ENCODE data around the gene ABO. TPM values are rescaled to one million over a fixed set of nuclear protein-coding genes. Genes with fewer than 3 reads are reported as not detected.

The ABO gene
- total RNA-seq, 2 donors from 2014 or later = 58.0 to 77.7 TPM

DNA sequence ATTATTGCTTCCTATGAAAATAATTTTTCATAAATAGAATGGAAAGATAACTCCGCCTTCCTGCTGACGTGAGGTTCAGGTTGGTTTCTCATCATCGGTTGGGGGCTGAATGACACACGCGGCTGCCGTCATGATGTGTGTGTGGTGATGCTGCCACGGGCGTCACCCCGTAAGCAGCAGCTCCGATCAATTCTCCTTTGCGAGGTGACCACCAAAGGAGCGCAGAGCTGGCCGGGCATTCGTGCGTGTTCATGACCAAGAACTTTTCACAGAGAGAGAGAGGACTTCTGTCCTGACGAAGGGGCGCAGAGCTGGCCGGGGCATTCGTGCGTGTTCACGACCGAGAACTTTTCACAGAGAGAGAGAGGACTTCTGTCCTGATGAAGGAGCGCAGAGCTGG lies 30.7 kb upstream of the ABO start:
- Histone ChIP-seq H3K27me3 (no peaks in the 10 kb centered on the region), H3K9ac (ENCODE audit: low read depth in 2 of 2, low read length in 2 of 2) (no peak overlapping the region), H3K9me3 (no peaks in the 10 kb centered on the region), H3K36me3 (no peaks in the 10 kb centered on the region), H3K4me1 (no peaks in the 10 kb centered on the region), H3K4me3 (no peak overlapping the region), H3K27ac (no peak overlapping the region)
- no peak for TF ChIP-seq CTCF (IDR thresholded peaks at IDR 0.05)
- intact Hi-C loops (cut with DNase I) = no loop called here
- DNase-seq = no peak

GRCh38 chr9:133304477-133305377 lies 29.7 kb upstream of the ABO start:
- DNase-seq = no peak
- no peak for TF ChIP-seq CTCF (IDR thresholded peaks at IDR 0.05)
- Histone ChIP-seq H3K9me3 (no peaks in the 10 kb centered on the region), H3K4me1 (no peaks in the 10 kb centered on the region), H3K4me3 (no peak overlapping the region), H3K27me3 (no peaks in the 10 kb centered on the region), H3K9ac (ENCODE audit: low read depth in 2 of 2, low read length in 2 of 2) (no peak overlapping the region), H3K36me3 (no peaks in the 10 kb centered on the region), H3K27ac (no peak overlapping the region)
- intact Hi-C loops (cut with DNase I) = no loop called here

- no peaks in the 10 kb centered on the region for H3K27me3 ChIP-seq
- H3K4me1 ChIP-seq = no peaks in the 10 kb centered on the region
- H3K27ac ChIP-seq = no peak overlapping the region
- H3K36me3 ChIP-seq = no peaks in the 10 kb centered on the region
- H3K9me3 ChIP-seq = no peaks in the 10 kb centered on the region
- no peak overlapping the region for H3K4me3 ChIP-seq
- no peak for TF ChIP-seq CTCF (IDR thresholded peaks at IDR 0.05)
- intact Hi-C loops (cut with DNase I) = no loop called here
- H3K9ac ChIP-seq (ENCODE audit: low read depth in 2 of 2, low read length in 2 of 2) = no peak overlapping the region
- no peak for DNase-seq
Measured at GRCh38 chr9:133304158-133304470, 29.1 kb upstream of the ABO start.

DNA sequence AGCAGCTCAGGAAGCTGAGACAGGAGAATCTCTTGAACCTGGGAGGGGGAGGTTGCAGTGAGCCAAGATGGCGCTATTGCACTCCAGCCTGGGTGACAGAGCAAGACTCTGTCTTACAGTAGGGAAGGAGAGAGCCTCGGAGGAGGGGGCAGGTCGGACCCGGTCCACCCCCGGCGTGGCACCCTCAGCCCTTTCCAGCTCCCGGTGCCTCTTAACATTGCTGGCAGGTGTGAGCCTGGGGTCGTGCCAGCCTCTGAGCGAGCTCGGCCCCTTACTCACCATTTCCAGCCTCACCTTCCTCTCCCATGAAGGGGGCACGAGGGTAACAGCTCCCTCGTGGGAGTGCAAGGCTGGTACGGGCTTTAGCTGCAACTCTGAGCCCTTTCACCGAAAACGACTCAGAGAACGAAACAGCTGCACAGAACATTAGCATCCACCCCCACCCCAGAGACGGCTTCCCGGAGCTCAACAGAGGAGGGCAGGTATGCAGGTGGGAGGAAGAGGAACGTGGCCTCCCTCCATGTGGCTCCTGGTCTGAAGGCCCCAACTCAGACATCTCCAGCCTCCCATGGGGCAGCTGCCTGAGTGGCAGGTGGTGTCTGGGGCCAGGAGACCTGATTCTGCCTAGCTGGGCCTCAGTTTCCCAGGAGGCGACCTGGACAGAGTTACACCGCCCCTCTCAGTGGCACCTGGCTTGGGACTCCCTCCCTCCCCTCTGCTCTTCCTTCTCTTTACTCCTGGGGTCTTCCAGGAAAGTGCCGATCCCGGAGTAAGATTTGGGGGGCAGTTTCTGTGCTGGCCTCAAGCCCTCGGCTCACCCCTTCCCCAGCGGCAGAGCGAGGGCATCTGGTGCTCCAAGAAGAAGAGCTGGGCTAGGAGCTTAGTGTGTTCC lies 28.5 kb upstream of the ABO start:
- H3K9ac ChIP-seq (ENCODE audit: low read depth in 2 of 2, low read length in 2 of 2) = no peak overlapping the region
- intact Hi-C loops (cut with DNase I) = no loop called here
- no peak for DNase-seq

More for the DNA sequence above, 28.5 kb upstream of the ABO start:
- H3K27ac ChIP-seq = no peak overlapping the region
- no peaks in the 10 kb centered on the region for H3K4me1 ChIP-seq
- no peak for TF ChIP-seq CTCF (IDR thresholded peaks at IDR 0.05)
- no peaks in the 10 kb centered on the region for H3K36me3 ChIP-seq
- no peak overlapping the region for H3K4me3 ChIP-seq
- no peaks in the 10 kb centered on the region for H3K9me3 ChIP-seq
- H3K27me3 ChIP-seq = no peaks in the 10 kb centered on the region

Measured in colonic mucosa (tissue), 4 donors.